NCI-H526 (cell line): ENCODE results near the gene DBNL.
A peak's percentile ranks its signal among the peaks of the same experiment; 100 is the strongest.

Experiments
- DNase-seq, 2 experiments: peaks; one replicate each; lab custom pipeline; 2025; lab: John Stamatoyannopoulos, UW

Gene DBNL

GRCh38 chr7:44062180-44062902, 17.8 kb downstream of the DBNL start:
- DNase-seq = no peak

GRCh38 chr7:44062903-44063295, 18.4 kb downstream of the DBNL start:
- DNase-seq = no peak

- no peak for DNase-seq
Measured at GRCh38 chr7:44063547-44063893, 19.0 kb downstream of the DBNL start.

- DNase-seq = no peak
Measured at GRCh38 chr7:44063894-44064651, 19.6 kb downstream of the DBNL start.

- no peak for DNase-seq
Measured at GRCh38 chr7:44064791-44065430, 20.4 kb downstream of the DBNL start.

- DNase-seq = peak in 1 of 2 experiments; percentile 32
Measured at GRCh38 chr7:44065431-44066110, 21.1 kb downstream of the DBNL start, which contains the start of gene PGAM2. PGAM2 (minus strand) TSS chr7:44065567; CDS start chr7:44065529, 38 bp downstream.

GRCh38 chr7:44066111-44066460, 21.6 kb downstream of the DBNL start:
- DNase-seq = no peak

GRCh38 chr7:44066494-44067063, 22.1 kb downstream of the DBNL start:
- DNase-seq = no peak

- no peak for DNase-seq
Measured at GRCh38 chr7:44067064-44067951, 22.8 kb downstream of the DBNL start.

GRCh38 chr7:44068054-44068453, 23.6 kb downstream of the DBNL start:
- DNase-seq = no peak

- no peak for DNase-seq
Measured at GRCh38 chr7:44071726-44072363, 27.3 kb downstream of the DBNL start.

GRCh38 chr7:44072364-44073231, 28.1 kb downstream of the DBNL start:
- peak in 1 of 2 experiments; percentile 73 for DNase-seq

GRCh38 chr7:44073664-44074348, 29.3 kb downstream of the DBNL start:
- no peak for DNase-seq

- no peak for DNase-seq
Measured at GRCh38 chr7:44074349-44074695, 29.8 kb downstream of the DBNL start.

- DNase-seq = no peak
Measured at GRCh38 chr7:44075296-44076075, 31.0 kb downstream of the DBNL start.

- DNase-seq = no peak
Measured at GRCh38 chr7:44076101-44076895, 31.8 kb downstream of the DBNL start.

GRCh38 chr7:44077061-44077460, 32.6 kb downstream of the DBNL start:
- no peak for DNase-seq
